T follicular helper cell (primary cell): ENCODE measurements around the gene SIRT2.
"Not testable (repeated sequence)": the region's sequence is repeated elsewhere in the genome, so short reads cannot be mapped to it uniquely, and the experiment has no call there.

ENCODE experiments used
- DNase-seq: peaks from one replicate; pipeline ENCODE4 v3.0.0-alpha.2; 2020; ENCODE audit warnings: low read depth

SIRT2 gene

DNA sequence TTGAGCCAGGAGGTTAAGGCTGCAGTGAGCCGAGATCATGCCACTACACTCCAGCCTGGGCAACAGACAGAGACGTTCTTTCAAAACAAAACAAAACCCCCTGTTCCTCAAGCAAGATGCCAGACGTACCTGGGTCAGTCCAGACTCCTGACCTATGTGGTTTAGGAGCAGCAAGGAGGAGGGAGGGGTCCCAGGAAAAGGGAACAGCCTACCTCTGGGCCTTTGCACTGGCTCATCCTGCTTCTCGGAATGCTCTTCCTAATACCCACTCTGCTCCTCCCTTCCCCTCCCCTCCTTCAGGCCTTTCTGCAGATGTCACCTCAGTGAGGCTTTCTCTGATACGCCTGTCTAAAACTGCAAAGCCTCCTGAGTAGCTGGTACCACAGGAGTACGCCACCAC is 30.9 kb downstream of the SIRT2 start:
- no peak for DNase-seq

DNA sequence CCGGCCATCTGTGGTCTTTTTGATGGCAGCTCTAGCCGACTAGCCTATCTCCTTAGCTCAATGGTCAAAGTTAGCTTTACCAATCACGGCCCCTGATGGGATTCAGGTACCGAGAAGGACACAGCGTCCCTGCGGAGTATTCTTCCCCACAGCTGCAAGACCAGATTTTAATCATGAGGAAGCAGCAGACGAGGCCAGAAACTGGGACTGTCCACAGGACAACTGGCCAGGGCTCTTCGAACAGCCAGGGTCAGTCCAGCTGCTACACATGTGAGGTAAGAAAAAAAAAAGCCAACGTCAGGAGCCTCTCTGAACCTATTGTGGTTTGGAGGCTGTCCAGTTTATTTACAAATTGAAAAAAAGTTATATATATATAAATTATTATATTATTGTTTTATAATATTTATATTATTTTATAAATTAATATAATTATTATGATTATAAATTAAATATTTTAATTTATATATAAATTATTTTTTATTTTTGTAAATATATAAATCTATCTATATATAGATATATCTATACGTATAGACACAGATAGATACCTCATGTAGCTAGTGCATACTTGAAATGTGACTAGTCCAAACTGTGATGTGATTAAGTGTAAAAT is 32.1 kb downstream of the SIRT2 start:
- no peak for DNase-seq

DNA sequence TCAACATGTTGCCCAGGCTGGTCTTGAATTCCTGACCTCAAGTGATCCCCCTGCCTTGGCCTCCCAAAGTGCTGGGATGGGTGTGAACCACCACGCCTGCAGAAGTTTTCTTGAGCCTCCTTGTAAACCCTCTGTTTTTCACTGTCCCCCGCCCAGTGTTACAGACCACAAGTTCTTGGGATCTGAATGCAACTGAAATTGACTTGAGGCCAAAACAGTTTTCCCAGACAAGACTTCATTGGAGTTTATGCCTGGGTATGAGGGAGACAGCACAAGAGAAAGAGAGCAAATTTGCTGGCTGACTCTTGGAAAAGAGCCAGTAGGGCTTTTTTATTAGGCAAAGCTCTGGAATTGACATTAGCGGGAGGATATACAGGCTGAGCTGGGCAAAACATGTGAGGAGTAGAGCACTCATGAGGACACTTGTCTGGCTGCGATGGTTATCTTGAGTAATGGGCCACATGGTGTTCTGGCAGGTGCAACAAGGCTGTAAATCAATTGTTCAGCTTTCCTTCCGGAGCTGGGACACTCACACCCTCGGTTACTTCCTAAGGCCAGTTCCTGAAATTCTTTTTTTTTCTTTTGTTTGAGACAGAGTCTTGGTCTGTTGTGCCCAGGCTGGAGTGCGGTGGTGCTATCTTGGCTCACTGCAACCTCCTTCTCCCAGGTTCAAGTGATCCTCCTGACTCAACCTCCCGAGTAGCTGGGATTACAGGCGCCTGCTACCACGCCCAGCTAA is 36.9 kb downstream of the SIRT2 start:
- no peak for DNase-seq

DNA sequence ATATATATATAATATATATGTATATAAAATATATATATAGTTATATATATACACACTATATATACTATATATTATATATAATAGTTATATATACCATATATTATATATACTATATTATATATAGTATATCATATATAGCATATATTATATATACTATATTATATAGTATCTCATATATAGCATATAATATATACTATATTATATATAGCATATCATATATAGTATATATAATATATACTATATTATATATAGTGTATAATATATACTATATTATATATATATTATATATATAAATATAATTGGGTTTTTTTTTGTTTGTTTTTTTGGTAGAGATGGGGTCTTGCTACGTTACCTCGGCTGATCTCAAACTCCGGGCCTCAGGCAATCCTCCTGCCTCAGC is 38.0 kb downstream of the SIRT2 start:
- no peak for DNase-seq

DNA sequence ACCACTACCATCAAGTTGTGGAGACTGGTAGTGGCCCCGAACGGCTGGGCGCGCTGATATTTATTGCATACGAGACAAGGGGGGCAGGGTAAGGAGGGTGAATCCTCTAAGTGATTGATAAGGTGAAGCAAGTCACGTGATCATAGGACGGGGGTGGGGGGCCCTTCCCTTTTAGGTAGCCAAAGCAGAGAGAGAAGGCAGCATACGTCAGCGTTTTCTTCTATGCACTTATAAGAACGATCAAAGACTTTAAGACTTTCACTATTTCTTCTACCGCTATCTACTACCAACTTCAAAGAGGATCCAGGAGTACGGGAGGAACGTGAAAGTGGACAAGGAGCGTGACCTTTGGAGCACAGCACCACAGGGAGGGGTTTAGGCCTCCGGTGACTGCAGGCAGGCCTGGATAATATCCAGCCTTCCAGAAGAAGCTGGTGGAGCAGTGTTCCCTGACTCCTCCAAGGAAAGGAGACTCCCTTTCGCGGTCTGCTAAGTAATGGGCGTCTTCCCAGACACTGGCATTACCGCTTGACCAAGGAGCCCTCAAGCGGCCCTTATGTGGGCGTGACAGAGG is 39.7 kb downstream of the SIRT2 start:
- not testable (repeated sequence) for DNase-seq

DNA sequence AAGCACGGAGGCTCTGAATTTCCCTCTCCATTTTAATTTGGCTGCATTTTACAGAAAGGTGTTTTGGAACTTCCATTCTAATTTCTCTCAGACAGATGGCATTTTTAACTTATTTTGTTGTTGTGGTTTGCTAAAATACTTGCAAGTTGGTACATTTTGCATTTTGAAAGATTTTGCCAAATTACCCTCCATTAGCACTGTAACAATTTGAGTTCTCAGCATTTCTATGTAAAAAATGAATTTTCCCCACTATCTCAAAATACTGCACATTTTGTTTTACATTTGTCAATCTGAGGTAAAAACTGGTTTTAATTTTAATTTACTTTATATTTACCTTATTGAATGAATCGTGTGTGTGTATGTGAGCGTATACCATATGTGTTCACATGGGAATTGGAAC is 42.6 kb downstream of the SIRT2 start:
- no peak for DNase-seq

DNA sequence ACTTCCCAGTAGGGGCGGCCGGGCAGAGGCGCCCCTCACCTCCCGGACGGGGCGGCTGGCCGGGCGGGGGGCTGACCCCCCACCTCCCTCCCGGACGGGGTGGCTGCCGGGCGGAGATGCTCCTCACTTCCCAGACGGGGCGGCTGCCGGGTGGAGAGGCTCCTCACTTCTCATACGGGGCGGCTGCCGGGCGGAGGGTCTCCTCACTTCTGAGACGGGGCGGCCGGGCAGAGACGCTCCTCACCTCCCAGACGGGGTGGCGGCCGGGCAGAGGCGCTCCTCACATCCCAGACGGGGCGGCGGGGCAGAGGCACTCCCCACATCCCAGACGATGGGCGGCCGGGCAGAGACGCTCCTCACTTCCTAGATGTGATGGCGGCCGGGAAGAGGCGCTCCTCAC is 43.7 kb downstream of the SIRT2 start:
- DNase-seq, result not testable (repeated sequence)

DNA sequence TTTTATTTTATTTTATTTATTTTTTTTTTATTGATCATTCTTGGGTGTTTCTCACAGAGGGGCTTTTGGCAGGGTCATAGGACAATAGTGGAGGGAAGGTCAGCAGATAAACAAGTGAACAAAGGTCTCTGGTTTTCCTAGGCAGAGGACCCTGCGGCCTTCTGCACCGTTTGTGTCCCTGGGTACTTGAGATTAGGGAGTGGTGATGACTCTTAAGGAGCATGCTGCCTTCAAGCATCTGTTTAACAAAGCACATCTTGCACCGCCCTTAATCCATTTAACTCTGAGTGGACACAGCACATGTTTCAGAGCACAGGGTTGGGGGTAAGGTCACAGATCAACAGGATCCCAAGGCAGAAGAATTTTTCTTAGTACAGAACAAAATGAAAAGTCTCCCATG is 44.5 kb downstream of the SIRT2 start:
- not testable (repeated sequence) for DNase-seq

DNA sequence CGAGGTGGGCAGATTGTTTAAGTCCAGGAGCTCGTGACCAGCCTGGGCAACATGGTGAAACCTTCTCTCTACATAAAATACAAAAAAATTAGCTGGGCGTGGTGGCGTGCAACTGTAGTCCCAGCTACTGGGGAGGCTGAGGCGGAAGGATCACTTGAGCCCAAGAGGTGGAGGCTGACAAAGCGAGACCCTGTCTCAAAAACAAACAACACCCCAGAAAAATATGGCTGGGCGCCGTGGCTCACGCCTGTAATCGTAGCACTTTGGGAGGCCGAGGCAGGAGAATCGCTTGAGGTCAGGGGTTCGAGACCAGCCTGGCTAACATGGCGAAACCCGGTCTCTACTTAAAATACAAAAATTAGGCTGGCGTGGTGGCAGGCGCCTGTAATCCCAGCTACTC is 46.2 kb downstream of the SIRT2 start:
- no peak for DNase-seq

DNA sequence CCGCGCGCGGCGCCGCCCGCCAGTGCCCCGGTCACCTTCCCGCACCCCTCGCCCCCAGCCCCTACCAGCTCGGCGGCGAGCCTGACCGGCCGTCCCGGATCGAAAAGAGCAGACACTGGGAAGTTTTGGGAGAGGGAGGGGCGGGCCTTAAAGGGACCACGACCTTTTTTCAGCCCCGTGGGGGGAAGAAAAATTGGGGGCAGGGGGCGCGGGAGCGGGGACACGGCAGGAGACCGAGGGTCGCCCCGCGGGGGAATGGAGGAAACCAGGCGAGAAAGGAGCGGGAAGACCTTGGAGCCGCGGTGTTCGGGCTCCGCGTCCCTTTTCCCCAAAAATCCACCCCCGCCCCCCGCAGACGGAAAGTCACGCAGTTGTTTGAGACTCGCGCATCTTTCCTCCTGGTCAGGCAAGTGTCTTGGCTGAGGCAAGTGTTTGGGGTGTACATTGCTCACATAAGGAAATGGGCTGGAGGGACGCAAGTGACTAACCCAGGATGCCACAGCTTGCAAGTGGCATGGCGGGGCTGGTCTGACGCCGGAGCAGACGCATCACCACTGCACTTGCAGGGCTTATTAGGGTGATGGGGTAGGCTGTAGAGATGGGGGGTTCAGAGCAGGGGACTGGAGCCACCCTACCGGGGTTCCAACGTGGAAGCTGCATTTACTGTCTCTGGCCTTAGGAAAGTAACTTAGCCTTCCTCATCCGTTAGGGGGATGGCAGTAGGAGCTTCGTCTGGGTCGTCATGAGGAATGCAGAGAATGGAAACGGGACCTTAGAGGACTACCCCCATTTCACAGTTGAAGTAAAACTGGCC is 47.0 kb downstream of the SIRT2 start:
- DNase-seq, result peak; percentile 37

DNA sequence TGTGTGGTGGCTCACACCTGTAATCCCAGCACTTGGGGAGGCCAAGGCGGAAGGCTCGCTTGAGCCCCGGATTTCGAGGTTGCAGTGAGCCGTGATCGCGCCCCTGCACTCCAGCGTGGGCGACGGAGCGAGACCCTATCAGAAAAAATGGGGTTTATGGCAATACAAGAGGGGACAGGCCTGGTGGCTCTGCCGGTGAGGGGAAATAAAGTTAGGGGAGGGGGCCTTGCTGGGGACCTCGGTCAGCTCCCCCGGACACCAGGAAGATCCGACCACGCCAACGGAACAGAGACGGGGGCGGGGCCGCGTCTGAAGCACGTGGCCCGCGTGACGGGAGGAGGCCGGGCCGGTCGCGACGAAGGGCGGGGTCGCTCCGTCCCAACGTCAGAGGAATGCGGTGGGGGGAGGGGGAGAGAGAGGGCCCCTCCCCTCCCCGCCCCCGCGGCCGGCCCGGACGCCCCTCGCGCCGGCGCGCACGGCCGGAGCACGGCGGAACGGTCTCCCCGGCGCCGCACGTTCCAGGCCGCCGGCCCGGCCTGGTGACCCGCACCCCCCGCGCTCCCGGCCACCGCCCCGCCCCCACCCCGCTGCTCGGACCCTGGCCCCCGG is 47.7 kb downstream of the SIRT2 start:
- DNase-seq, result peak; percentile 84

DNA sequence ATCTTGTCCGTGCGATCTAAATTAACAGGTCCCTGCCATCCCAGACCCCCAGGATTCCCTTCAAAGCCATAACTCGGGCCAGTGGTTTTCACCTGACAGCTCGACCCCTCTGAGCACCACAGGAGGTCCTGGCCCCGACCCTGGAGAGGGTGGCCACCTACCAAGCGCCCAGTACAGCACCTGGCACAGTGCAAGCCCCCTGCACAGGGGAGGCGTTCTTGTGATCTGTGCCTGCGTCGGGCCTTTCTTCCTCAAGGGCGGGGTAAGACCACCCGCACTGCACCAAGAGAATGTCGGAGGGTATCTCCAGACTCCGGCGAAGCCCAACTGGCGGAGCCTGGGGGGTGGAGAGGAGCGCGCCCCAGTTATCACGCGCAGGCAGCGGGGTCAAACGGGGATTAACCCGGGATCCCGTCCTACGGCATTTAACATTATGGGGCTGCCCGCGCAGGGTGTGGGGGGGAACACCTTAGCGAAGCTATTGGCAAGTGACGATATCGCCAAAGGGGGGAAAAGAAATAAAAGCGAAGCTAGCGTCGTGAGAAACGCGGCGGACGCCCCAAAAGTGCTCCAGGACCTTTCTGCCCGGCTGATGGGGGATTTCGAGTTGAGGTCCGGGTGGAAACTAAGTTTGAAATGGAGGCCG is 48.3 kb downstream of the SIRT2 start:
- DNase-seq, result peak; percentile 21

DNA sequence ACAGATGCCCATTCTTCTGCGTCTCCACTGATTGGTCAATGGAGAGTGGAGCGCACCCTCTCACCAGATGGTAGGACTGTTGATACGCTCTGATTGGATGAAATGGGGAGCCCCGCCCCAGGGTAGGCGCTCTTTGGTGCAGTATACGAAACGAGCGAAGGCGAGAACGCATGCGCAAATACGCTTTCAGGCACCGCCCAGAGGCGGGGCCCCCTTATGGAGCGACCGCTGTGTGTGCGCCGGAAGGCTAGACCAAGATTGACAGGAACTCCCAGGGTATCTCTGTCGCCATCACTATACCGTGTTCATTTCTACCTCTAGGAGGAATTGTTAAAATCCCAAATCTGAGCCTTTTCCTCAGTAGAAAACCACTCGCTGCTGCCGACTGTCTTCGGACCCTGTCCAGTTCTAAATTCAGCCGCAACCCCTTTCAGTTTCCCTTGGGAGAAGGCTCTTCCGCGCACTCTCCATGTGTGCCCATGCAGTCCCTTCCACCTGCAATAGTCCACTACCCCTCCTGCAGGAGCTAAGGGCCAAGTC is 48.9 kb downstream of the SIRT2 start:
- DNase-seq, result peak; percentile 99

DNA sequence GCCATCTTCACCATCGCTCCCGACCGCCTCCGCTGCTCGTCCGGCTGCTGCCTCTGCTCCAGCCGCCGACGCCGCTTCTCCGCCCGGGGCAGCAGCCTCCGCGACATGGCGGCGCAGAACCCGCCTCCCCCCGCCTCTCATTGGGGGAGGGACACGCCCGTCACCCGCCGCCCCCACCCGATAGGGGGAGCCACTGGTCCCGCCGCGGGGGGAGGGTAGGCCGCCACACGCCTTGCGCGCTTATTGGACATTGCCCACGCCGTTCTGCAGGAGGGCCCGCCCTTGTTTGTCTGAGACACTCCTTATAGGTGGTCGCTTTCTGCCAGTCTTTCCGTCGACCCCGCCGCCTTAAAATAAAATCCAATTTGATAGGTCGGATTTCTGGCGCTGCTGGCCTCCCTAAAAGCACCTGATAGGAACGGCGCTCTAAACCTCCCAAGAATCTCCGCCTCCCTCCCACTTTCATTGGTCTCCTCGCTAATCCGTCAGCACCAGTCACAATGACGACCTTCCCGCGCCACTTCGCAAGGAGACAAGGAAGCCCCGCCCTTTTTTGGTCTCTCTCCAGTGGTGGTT is 49.5 kb downstream of the SIRT2 start, which contains the start of gene HNRNPL:
Gene HNRNPL, minus strand, starts transcription at position 127 of the 576 bp plus-strand sequence. Its CDS starts 20 bp downstream, at position 107.
- peak; percentile 99 for DNase-seq

DNA sequence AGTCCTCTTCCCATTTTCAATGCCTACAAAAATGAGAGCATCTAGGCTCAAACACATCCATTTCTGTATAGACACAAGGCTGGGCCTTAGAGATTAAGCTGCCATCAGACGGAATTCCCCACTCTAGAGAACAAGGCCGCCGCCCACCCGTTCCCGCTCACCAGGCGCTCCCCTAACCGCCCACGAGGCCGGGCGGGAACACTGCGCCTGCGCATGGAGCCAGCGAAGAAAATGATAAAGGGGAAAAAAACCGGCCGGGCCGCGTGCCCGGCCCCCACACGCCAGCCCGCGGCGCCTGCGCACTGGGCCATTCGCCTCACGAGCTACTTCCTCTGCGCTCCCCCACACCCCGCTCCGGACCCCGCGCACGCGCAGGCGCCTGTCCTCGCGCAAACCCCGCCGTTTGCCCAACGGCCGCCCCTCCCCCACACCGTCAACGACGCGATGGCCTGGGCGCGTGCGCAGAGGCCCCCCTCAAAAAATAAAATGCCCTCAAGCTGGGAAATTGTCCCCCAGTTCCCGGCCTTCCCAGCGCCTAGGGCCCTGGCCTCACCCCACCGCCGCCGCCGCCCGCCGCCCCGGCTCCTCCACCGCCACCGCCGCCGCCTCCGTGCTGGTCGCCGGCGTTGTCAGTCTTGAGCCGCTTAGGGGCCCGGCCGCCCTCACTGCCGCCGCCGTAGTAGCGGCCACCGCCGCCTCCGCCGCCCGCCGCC is 50.1 kb downstream of the SIRT2 start:
- DNase-seq, result peak; percentile 95

DNA sequence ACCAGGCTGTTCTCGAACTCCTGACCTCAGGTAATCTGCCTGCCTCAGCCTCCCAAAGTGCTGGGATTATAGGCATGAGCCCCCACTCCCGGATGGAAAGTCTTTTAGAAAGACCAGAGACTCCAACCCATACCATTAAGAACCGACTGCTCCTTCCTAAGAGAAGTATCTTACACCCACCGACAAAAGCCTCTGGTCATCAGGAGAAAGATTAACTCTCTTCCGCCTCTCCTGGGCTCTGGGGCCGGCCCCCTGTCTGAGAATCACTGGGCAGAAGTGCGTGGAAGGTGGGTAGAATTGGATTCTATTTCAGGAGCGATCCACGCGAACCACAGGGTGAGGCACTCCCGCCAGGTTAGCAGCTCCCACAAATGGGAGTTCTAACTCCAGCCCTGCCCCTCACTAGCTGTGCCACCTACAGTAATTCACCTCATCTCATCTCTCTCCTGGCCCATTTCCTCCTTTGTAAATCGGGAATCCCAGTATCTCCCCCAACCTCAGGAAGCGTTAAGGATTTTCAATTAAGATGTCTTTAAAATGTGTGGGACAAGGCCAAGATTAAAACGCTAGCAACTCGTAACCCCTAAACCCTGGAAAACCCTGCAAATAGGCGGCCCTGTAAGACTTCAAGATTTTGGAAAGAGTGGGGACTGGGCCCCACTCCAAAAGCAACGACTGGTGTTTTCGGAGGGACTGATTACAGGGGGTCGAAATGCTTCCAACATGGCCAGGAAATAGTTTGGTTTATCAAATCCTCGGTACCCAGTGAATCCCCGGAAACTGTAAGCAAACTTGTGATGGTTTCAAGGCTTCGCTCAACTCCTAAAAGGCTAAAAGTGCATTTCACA is 50.9 kb downstream of the SIRT2 start:
- no peak for DNase-seq

DNA sequence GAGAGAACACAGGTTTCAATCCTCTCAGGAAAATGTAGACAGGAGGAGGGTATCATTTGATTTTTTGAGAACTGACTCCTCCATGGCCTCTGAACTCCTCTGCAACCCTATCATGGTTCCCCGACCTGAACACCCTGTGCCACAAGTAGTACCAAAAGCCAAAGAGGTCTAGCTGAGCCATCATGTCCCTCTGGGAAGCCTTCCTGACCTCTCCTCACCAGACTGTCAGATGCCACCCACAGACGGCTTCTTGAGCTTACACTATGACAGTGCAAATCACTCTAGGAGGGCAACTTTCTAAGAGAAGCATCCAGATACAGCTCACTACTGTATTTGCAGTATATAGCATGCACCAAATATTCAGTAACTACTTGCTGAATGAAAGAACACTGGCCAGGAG is 53.3 kb downstream of the SIRT2 start:
- no peak for DNase-seq

DNA sequence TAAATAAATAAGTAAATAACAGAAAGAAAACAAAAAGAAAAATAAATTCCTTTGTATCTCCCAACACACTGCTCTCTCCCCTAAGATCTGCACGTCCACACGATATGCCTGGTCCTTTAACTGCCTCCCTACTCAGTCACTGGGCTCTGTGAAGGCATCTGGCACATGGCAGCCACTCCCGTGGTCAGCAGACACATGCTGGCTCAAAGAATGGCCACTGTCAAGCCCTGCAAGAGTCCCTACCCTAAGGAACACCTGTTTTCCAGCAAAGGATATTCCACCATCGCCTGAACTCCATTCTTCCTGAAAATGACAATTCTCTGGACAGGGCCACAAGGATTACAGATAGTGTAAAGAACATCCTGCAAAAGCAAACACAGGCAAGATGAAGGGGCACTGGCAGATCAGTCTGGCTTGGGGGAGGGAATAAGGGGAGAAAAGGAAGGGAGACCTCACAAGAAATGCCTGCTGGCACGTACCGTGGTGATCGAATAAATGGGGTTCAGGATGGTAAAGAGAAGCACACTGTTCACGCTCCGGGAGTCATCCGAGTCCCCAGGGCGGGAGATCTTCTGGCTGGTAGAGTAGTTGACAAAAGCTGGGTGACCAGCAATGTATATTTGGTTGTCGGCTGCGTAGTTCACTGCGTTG is 53.9 kb downstream of the SIRT2 start:
- DNase-seq, result no peak
